B cell (primary cell): Measurements from ENCODE around the gene UXT. TPM values are rescaled to one million over a fixed set of nuclear protein-coding genes. Genes with fewer than 3 reads are reported as not detected.

Experiments used
- ATAC-seq: fragments of 200-7000 bp; cut with Tn5 transposase; one replicate; pipeline ENCODE4 v1.10.0; 2021; ENCODE audit warnings: low read depth, mild to moderate bottlenecking, moderate number of reproducible peaks, moderate library complexity
- CTCF ChIA-PET: fragments of 350-600 bp; sonication (Branson Sonifier 250); formaldehyde crosslinking; loops from one replicate; lab custom pipeline; 2021; ENCODE audit warnings: antibody characterized with exemption, inconsistent platforms; lab: Charles Lee
- POLR2A ChIA-PET: fragments of 350-600 bp; sonication (Branson Sonifier 250); formaldehyde crosslinking; loops from one replicate; lab custom pipeline; 2021; ENCODE audit warnings: antibody characterized with exemption; lab: Charles Lee
- DNase-seq: peaks from one replicate; pipeline ENCODE4 v3.0.0; 2013
- H2AFZ ChIP-seq: 2 replicates; pipeline ENCODE4 v1.6.1; 2012; ENCODE audit warnings: mild to moderate bottlenecking, low read depth, low read length; ENCODE audit not compliant: insufficient read depth, poor library complexity, severe bottlenecking
- H3K27ac ChIP-seq, 2 donors: 1 replicate in 1 of 2; 2 replicates in 1 of 2; pipeline ENCODE4 v1.5.1; 2012 to 2013; ENCODE audit warnings: low read length in 2 of 2, mild to moderate bottlenecking in 2 of 2, moderate library complexity in 1 of 2
- H3K27me3 ChIP-seq, 4 experiments: fragments of 200-600 bp in 1 of 4; sonication (generic) in 1 of 4; replicated peaks in 1 of 4; 1 replicate in 2 of 4; 2 replicates in 2 of 4; pipeline versions ENCODE4 v1.6.1 to v1.7.0; 2013 to 2016; ENCODE audit warnings: low read length in 3 of 4, mild to moderate bottlenecking in 2 of 4, mixed read lengths in 1 of 4, moderate library complexity in 1 of 4; ENCODE audit not compliant: insufficient read depth in 4 of 4, control insufficient read depth in 3 of 4; ENCODE audit errors: control extremely low read depth in 1 of 4
- H3K36me3 ChIP-seq, 2 experiments: replicated peaks in 1 of 2; 1 replicate in 1 of 2; 2 replicates in 1 of 2; pipeline versions ENCODE4 v1.6.1 to v1.7.1; 2013; ENCODE audit warnings: low read length in 1 of 2; ENCODE audit not compliant: insufficient read depth in 2 of 2, control insufficient read depth in 1 of 2; ENCODE audit errors: control extremely low read depth in 1 of 2, extremely low read depth in 1 of 2
- H3K4me1 ChIP-seq, 2 donors: fragments of 200-600 bp in 1 of 2; sonication (generic) in 1 of 2; 1 replicate in 1 of 2; 2 replicates in 1 of 2; pipeline versions ENCODE4 v1.5.1 to v1.6.1; 2013 to 2017; ENCODE audit warnings: low read length in 2 of 2; ENCODE audit not compliant: control insufficient read depth in 2 of 2, insufficient read depth in 2 of 2
- H3K4me2 ChIP-seq: replicated peaks from 2 replicates; pipeline ENCODE3; 2012; ENCODE audit warnings: mild to moderate bottlenecking, low read depth, low read length; ENCODE audit not compliant: poor library complexity, severe bottlenecking
- H3K4me3 ChIP-seq, 5 experiments: fragments of 200-600 bp in 1 of 5; sonication (generic) in 1 of 5; 1 replicate in 3 of 5; 2 replicates in 2 of 5; pipeline versions ENCODE4 v1.5.1 to v1.7.0; 2011 to 2016; ENCODE audit warnings: low read length in 4 of 5, mild to moderate bottlenecking in 4 of 5, low read depth in 2 of 5, control low read depth in 1 of 5, moderate library complexity in 1 of 5; ENCODE audit not compliant: insufficient read depth in 1 of 5; ENCODE audit errors: control extremely low read depth in 1 of 5, extremely low read depth in 1 of 5
- H3K79me2 ChIP-seq: fragments of 200-600 bp; sonication (generic); one replicate; pipeline ENCODE4 v1.6.0; 2016; ENCODE audit warnings: low read length; ENCODE audit not compliant: control insufficient read depth, insufficient read depth
- H3K9ac ChIP-seq: fragments of 200-600 bp; sonication (generic); 2 replicates; pipeline ENCODE4 v1.6.1; 2017; ENCODE audit warnings: mild to moderate bottlenecking, low read length, moderate library complexity
- H3K9me3 ChIP-seq, 3 donors: one replicate each; pipeline versions ENCODE4 v1.6.1 to v1.7.1; 2013; ENCODE audit warnings: low read length in 2 of 3; ENCODE audit not compliant: control insufficient read depth in 2 of 3, insufficient read depth in 1 of 3; ENCODE audit errors: control extremely low read depth in 1 of 3
- H4K20me1 ChIP-seq: 2 replicates; pipeline ENCODE4 v1.6.0; 2012; ENCODE audit warnings: mild to moderate bottlenecking, low read length; ENCODE audit not compliant: insufficient read depth, control insufficient read depth, poor library complexity, severe bottlenecking
- H3K27ac Mint-ChIP-seq: one replicate; pipeline ENCODE4 v1.8.0; 2021; ENCODE audit warnings: mixed read lengths
- H3K27me3 Mint-ChIP-seq: one replicate; pipeline ENCODE4 v1.8.0; 2021; ENCODE audit warnings: mixed read lengths
- H3K4me1 Mint-ChIP-seq: one replicate; pipeline ENCODE4 v1.8.0; 2021; ENCODE audit warnings: mixed read lengths
- H3K4me3 Mint-ChIP-seq: one replicate; pipeline ENCODE4 v1.8.0; 2021; ENCODE audit warnings: mixed read lengths
- H3K9me3 Mint-ChIP-seq: one replicate; pipeline ENCODE4 v1.8.0; 2022; ENCODE audit warnings: mixed read lengths; ENCODE audit not compliant: insufficient read depth
- CTCF ChIP-seq: fragments of 200-600 bp; IDR thresholded peaks from one replicate; pipeline ENCODE4 v1.8.0; 2022; ENCODE audit warnings: antibody characterized with exemption, mild to moderate bottlenecking
- EZH2 ChIP-seq: IDR thresholded peaks from 2 replicates; pipeline ENCODE4 v1.6.1; 2012; ENCODE audit warnings: borderline replicate concordance, low read depth, mild to moderate bottlenecking, moderate library complexity, low read length; ENCODE audit not compliant: insufficient read depth, poor library complexity, severe bottlenecking
- WGBS: methylation state at CpG from one replicate; pipeline ENCODE4 v1.1.5; 2013; ENCODE audit warnings: missing lambda C conversion rate; ENCODE audit not compliant: insufficient coverage; 5-methylcytosine and 5-hydroxymethylcytosine counted together
- intact Hi-C: fragments of 100-400 bp; cut with micrococcal nuclease; formaldehyde crosslinking; loops from one replicate; pipeline ENCODE4 v1.10.0; 2022
- polyA plus RNA-seq: library from polyadenylated mRNA; depleted of rRNA; stranded (reverse); fragments of >200 nt; gene quantifications from 2 replicates; pipeline ENCODE4 v1.2.3, GENCODE V29; 2012
- total RNA-seq, 2 donors: library from RNA; stranded (reverse); fragments of 120-200 nt in 1 of 2; gene quantifications; 1 replicate in 1 of 2; 2 replicates in 1 of 2; pipeline versions ENCODE4 v1.2.3 to v1.2.4, GENCODE V29; 2013 to 2022

UXT gene
- total and polyA plus RNA-seq, 2 donors (not counting 1 experiment from before 2014, with no cell fraction given) = 177 to 238 TPM

DNA sequence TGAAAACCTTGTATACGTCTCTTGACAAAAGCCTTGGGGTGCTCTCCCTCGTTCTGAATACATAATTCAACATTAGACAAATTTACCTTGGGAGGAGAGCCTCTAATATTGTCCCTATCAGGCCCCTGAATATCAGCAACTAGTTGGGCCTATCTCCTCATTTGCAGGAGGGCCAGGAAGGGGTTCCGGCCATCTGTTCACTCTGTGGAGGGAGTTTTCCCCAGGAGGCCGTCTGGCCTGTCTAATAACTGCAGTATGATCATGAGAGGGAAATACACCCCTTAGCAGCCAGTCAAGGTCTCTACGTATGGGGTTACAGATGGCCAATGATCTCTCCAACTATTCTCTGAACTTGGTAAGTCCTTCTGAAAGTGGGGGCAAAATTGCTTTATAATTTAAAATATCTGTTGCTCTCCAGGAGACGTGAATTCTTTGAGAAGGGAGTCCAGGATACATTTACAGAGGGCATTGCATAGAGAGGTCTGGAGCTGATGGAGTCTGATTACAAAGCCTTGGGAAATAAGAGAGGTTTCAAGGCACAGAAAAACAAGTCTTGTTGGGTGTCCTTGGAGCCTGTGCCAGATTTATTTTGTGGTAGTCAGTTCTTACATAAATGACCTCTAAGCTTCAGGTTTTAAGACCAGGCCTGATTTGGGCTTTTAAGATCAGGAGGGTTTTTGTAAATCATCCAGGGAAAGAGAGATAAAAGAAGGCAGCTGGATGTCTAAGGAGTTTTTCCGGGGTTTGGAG lies 48.2 kb upstream of the UXT start:
- no peak overlapping the region for H2AFZ ChIP-seq
- H4K20me1 ChIP-seq = no peaks in the 10 kb centered on the region
- Mint-ChIP-seq H3K4me3 (no peak overlapping the region), H3K27me3 (peaks cover 17% of the 10 kb centered on the region), H3K4me1 (no peaks in the 10 kb centered on the region), H3K9me3 (no peaks in the 10 kb centered on the region), H3K27ac (no peak overlapping the region)
- no peak overlapping the region for H3K9ac ChIP-seq
- no peaks in the 10 kb centered on the region for H3K4me1 ChIP-seq
- TF ChIP-seq CTCF = no peak
- no peak for TF ChIP-seq EZH2
- 100% methylated on average over 1 of the region's 7 CpGs for WGBS
- DNase-seq (no peak), ATAC-seq (no peak)
- H3K4me3 ChIP-seq = no peak overlapping the region
- H3K79me2 ChIP-seq = no peaks in the 10 kb centered on the region
- H3K9me3 ChIP-seq = no peaks in the 10 kb centered on the region
- intact Hi-C loops = no loop called here
- H3K36me3 ChIP-seq = no peaks in the 10 kb centered on the region
- no peak overlapping the region for H3K4me2 ChIP-seq
- ChIA-PET CTCF (no interaction called here), POLR2A (no interaction called here)
- H3K27ac ChIP-seq = no peak overlapping the region
- peaks cover 0 to 3% (median 0%) of the 10 kb centered on the region in 4 experiments for H3K27me3 ChIP-seq

DNA sequence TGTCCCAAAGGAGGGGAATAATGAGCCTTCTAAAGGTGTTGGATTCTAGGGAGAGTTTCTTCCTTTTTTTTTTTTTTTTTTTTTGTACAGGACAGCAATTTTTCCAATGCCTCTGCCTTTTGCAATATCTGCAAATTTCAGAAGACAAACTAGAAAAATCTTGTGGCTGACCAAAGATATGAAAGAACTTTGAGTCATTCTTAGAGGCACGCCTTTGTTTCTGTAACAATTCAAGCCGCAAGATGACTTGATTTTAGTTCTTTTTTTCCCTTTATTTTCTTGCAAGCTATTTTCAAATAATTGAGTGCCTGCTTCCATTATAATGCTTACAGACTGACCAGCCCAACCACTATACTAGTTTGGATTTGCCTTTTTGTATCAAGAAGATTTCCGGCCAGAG lies 47.6 kb upstream of the UXT start:
- Mint-ChIP-seq H3K4me1 (no peaks in the 10 kb centered on the region), H3K27ac (no peak overlapping the region), H3K9me3 (no peaks in the 10 kb centered on the region), H3K4me3 (no peak overlapping the region), H3K27me3 (peaks cover 15% of the 10 kb centered on the region)
- H3K27me3 ChIP-seq = peaks cover 0 to 3% (median 0%) of the 10 kb centered on the region in 4 experiments
- ChIA-PET POLR2A (no interaction called here), CTCF (no interaction called here)
- H3K36me3 ChIP-seq = no peaks in the 10 kb centered on the region
- no peak overlapping the region for H3K4me2 ChIP-seq
- no peaks in the 10 kb centered on the region for H3K79me2 ChIP-seq
- no peaks in the 10 kb centered on the region for H3K9me3 ChIP-seq
- H3K9ac ChIP-seq = no peak overlapping the region
- WGBS = 80% methylated on average over 1 of the region's 3 CpGs
- intact Hi-C loops = no loop called here
- ATAC-seq (no peak), DNase-seq (no peak)
- no peak overlapping the region for H2AFZ ChIP-seq
- no peaks in the 10 kb centered on the region for H3K4me1 ChIP-seq
- H3K4me3 ChIP-seq = no peak overlapping the region
- TF ChIP-seq EZH2 = no peak
- no peak for TF ChIP-seq CTCF
- no peaks in the 10 kb centered on the region for H4K20me1 ChIP-seq
- H3K27ac ChIP-seq = no peak overlapping the region
